BLaER1 (cell line): ENCODE measurements around the gene UNC13A.
"Not testable (repeated sequence)": the region's sequence is repeated elsewhere in the genome, so short reads cannot be mapped to it uniquely, and the experiment has no call there.

Experiments
- H3K27ac ChIP-seq: shearing (Covaris generic); formaldehyde crosslinking; 2 replicates; pipeline ENCODE4 v1.8.1; 2022
- H3K27me3 ChIP-seq: shearing (Covaris generic); formaldehyde crosslinking; 2 replicates; pipeline ENCODE4 v1.8.1; 2022
- H3K36me3 ChIP-seq: shearing (Covaris generic); formaldehyde crosslinking; 2 replicates; pipeline ENCODE4 v1.8.1; 2022
- H3K4me1 ChIP-seq: shearing (Covaris generic); formaldehyde crosslinking; 2 replicates; pipeline ENCODE4 v1.8.1; 2022
- H3K4me2 ChIP-seq: shearing (Covaris generic); formaldehyde crosslinking; 2 replicates; pipeline ENCODE4 v1.8.1; 2022
- H3K4me3 ChIP-seq: shearing (Covaris generic); formaldehyde crosslinking; 2 replicates; pipeline ENCODE4 v1.8.1; 2022
- H3K9ac ChIP-seq: shearing (Covaris generic); formaldehyde crosslinking; 2 replicates; pipeline ENCODE4 v1.8.1; 2022
- H3K9me3 ChIP-seq: shearing (Covaris generic); formaldehyde crosslinking; 2 replicates; pipeline ENCODE4 v1.8.1; 2022
- H4K20me1 ChIP-seq: shearing (Covaris generic); formaldehyde crosslinking; 2 replicates; pipeline ENCODE4 v1.8.1; 2022
- Cebpa-rat ChIP-seq: shearing (Covaris generic); IDR thresholded peaks from 2 replicates; pipeline ENCODE4 v1.8.1; 2022

Gene UNC13A

GRCh38 chr19:17562097-17562496 is 126.1 kb downstream of the UNC13A start:
- Histone ChIP-seq H3K4me3 (no peak overlapping the region), H3K9ac (peak overlapping the region; percentile 63; the same call in 1 of the 2 replicates), H3K4me2 (peak overlapping the region; percentile 49), H3K36me3 (peaks cover 99% of the 10 kb centered on the region), H4K20me1 (peaks cover 69% of the 10 kb centered on the region), H3K27ac (peak overlapping the region; percentile 47; the same call in 1 of the 2 replicates), H3K27me3 (no peaks in the 10 kb centered on the region), H3K4me1 (peaks cover 51% of the 10 kb centered on the region), H3K9me3 (no peaks in the 10 kb centered on the region)
- TF ChIP-seq Cebpa-rat: no peak

GRCh38 chr19:17560205-17560595 is 128.0 kb downstream of the UNC13A start:
- Histone ChIP-seq H3K27ac (peak overlapping the region; percentile 24), H4K20me1 (peaks cover 65% of the 10 kb centered on the region), H3K4me2 (no peak overlapping the region), H3K27me3 (no peaks in the 10 kb centered on the region), H3K9me3 (no peaks in the 10 kb centered on the region), H3K4me1 (peaks cover 61% of the 10 kb centered on the region), H3K36me3 (peaks cover 82% of the 10 kb centered on the region), H3K9ac (0 out of 2 replicates have a peak overlapping the region, but pooled peaks have one; percentile 4), H3K4me3 (no peak overlapping the region)
- no peak for TF ChIP-seq Cebpa-rat

- no peak overlapping the region for H3K4me3 ChIP-seq
Measured at GRCh38 chr19:17557466-17557865, 130.7 kb downstream of the UNC13A start.

GRCh38 chr19:17556995-17557394 is 131.2 kb downstream of the UNC13A start:
- Histone ChIP-seq H3K4me3 (peak overlapping the region; percentile 92), H3K36me3 (peaks cover 50% of the 10 kb centered on the region), H3K27me3 (no peaks in the 10 kb centered on the region), H3K9ac (peak overlapping the region; percentile 95), H3K4me2 (peak overlapping the region; percentile 87), H3K4me1 (peaks cover 82% of the 10 kb centered on the region), H4K20me1 (peaks cover 40% of the 10 kb centered on the region), H3K9me3 (no peaks in the 10 kb centered on the region), H3K27ac (peak overlapping the region; percentile 94; the same call in 1 of the 2 replicates)
- TF ChIP-seq Cebpa-rat: no peak

More at GRCh38 chr19:17557466-17557865, 130.7 kb downstream of the UNC13A start:
- no peaks in the 10 kb centered on the region for H3K9me3 ChIP-seq
- no peak overlapping the region for H3K27ac ChIP-seq
- H4K20me1 ChIP-seq: peaks cover 45% of the 10 kb centered on the region
- H3K36me3 ChIP-seq: peaks cover 55% of the 10 kb centered on the region
- TF ChIP-seq Cebpa-rat: no peak
- no peaks in the 10 kb centered on the region for H3K27me3 ChIP-seq
- peak overlapping the region; percentile 87 for H3K4me2 ChIP-seq
- H3K9ac ChIP-seq: no peak overlapping the region
- peaks cover 82% of the 10 kb centered on the region for H3K4me1 ChIP-seq

GRCh38 chr19:17555929-17556813 is 132.0 kb downstream of the UNC13A start:
- no peak for TF ChIP-seq Cebpa-rat
- H3K9me3 ChIP-seq: no peaks in the 10 kb centered on the region
- H4K20me1 ChIP-seq: peaks cover 36% of the 10 kb centered on the region
- H3K36me3 ChIP-seq: peaks cover 48% of the 10 kb centered on the region
- peak overlapping the region; percentile 94 for H3K27ac ChIP-seq
- peak overlapping the region; percentile 92 for H3K4me3 ChIP-seq
- H3K4me2 ChIP-seq: peak overlapping the region; percentile 87
- peaks cover 81% of the 10 kb centered on the region for H3K4me1 ChIP-seq
- no peaks in the 10 kb centered on the region for H3K27me3 ChIP-seq
- H3K9ac ChIP-seq: peak overlapping the region; percentile 95

- H3K4me3 ChIP-seq: peak within 1 kb of the TSS; percentile 92
- peak within 1 kb of the TSS; percentile 87 for H3K4me2 ChIP-seq
- peak within 1 kb of the TSS; percentile 95 for H3K9ac ChIP-seq
- H3K27ac ChIP-seq: peak within 1 kb of the TSS; percentile 94
- peaks cover 44% of the 10 kb centered on the region for H3K36me3 ChIP-seq
- no peaks in the 10 kb centered on the region for H3K9me3 ChIP-seq
- no peak for TF ChIP-seq Cebpa-rat
- H4K20me1 ChIP-seq: peaks cover 36% of the 10 kb centered on the region
- peaks cover 79% of the 10 kb centered on the region for H3K4me1 ChIP-seq
- no peaks in the 10 kb centered on the region for H3K27me3 ChIP-seq
Measured at GRCh38 chr19:17555480-17555928, 132.7 kb downstream of the UNC13A start, which contains the start of gene COLGALT1. TSS of gene COLGALT1 (plus strand) at chr19:17555649. CDS start at chr19:17555714, 65 bp downstream.

GRCh38 chr19:17554968-17555479 is 133.1 kb downstream of the UNC13A start:
- peaks cover 44% of the 10 kb centered on the region for H3K36me3 ChIP-seq
- H4K20me1 ChIP-seq: peaks cover 32% of the 10 kb centered on the region
- H3K9ac ChIP-seq: peak overlapping the region; percentile 95; the same call in 1 of the 2 replicates
- H3K4me2 ChIP-seq: peak overlapping the region; percentile 87
- peak overlapping the region; percentile 92 for H3K4me3 ChIP-seq
- H3K27ac ChIP-seq: peak overlapping the region; percentile 94
- no peak for TF ChIP-seq Cebpa-rat
- H3K9me3 ChIP-seq: no peaks in the 10 kb centered on the region
- no peaks in the 10 kb centered on the region for H3K27me3 ChIP-seq
- H3K4me1 ChIP-seq: peaks cover 78% of the 10 kb centered on the region

DNA sequence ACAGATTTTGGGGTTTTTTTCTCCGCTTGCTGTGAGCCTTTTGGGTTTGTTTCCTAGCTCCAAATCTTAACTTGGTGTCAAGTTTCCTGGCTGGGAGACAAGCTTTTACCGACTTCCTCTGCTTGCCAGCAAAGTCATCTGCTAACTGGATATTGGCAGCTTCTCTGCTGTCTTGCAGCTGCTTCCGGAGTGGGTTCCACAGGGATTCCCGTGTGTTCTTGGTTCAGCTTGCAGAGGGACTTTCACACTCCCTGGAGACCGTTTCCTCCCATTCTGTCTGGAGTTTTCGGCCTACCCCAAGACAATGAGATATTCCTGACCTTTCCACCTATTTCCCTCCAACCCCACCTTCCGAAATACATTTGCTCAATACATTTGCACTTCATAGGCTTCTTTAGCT is 134.9 kb downstream of the UNC13A start:
- Histone ChIP-seq H3K4me2 (peak overlapping the region; percentile 87), H3K4me3 (peak overlapping the region; percentile 38; the same call in 1 of the 2 replicates), H3K36me3 (peaks cover 40% of the 10 kb centered on the region), H3K27me3 (no peaks in the 10 kb centered on the region), H4K20me1 (peaks cover 17% of the 10 kb centered on the region), H3K9ac (peak overlapping the region; percentile 65), H3K27ac (peak overlapping the region; percentile 87), H3K9me3 (no peaks in the 10 kb centered on the region), H3K4me1 (peaks cover 84% of the 10 kb centered on the region)
- no peak for TF ChIP-seq Cebpa-rat

DNA sequence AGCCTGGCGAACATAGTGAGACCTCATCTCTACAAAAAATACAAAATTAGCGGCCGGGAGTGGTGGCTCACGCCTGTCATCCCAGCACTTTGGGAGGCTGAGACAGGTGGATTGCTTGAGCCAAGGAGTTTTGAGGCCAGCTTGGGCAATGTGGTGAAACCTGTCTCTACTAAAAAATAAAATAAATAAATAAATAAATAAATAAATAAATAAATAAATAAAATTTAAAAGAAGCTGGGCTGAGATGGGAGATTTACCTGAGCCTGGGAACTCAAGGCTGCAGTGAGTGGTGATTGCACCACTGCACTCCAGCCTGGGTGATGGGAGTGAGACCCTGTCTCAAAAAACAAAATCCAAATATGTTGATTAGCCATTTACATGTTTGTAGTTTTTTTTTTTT is 135.4 kb downstream of the UNC13A start:
- Histone ChIP-seq H3K4me2 (peak overlapping the region; percentile 87), H3K27ac (peak overlapping the region; percentile 87)

More for the DNA sequence above, 135.4 kb downstream of the UNC13A start:
- peaks cover 86% of the 10 kb centered on the region for H3K4me1 ChIP-seq
- H4K20me1 ChIP-seq: peaks cover 16% of the 10 kb centered on the region
- peak overlapping the region; percentile 38; the same call in 1 of the 2 replicates for H3K4me3 ChIP-seq
- H3K9ac ChIP-seq: peak overlapping the region; percentile 65
- peaks cover 40% of the 10 kb centered on the region for H3K36me3 ChIP-seq
- not testable (repeated sequence) for H3K9me3 ChIP-seq, H3K27me3 ChIP-seq
